Activated naive CD8-positive, alpha-beta T cell treated with anti-CD3 and anti-CD28 coated beads, Interleukin-2, amount 10 ng/mL, durations not matched to agents 7 days and 5 days (primary cell): ENCODE data around the gene TNFSF15. TPM values are rescaled to one million over a fixed set of nuclear protein-coding genes. Genes with fewer than 3 reads are reported as not detected.

Experiments
- total RNA-seq, 2 experiments: library from RNA; stranded (reverse); gene quantifications; one replicate each; pipeline ENCODE4 v1.2.3, GENCODE V29; 2021

Gene TNFSF15
- total RNA-seq, 2 experiments from 2014 or later, result 1.0 to 1.2 TPM

Other genes starting within 250 kb of the TNFSF15 start
- 10 to 100 TPM; 95.8 to 96.7 TPM for gene ATP6V1G1, start 218.3 kb downstream of the TNFSF15 start, total RNA-seq
- gene TMEM268, start 194.7 kb downstream of the TNFSF15 start, total RNA-seq, result 10 to 100 TPM; 22.0 to 23.1 TPM
- not detected for gene TEX53, start 148.2 kb downstream of the TNFSF15 start, total RNA-seq
- gene TEX48, start 123.8 kb downstream of the TNFSF15 start, total RNA-seq, result not detected
- 10 to 100 TPM; 54.2 to 56.4 TPM for gene TNFSF8, start 124.6 kb upstream of the TNFSF15 start, total RNA-seq